ENCODE data around the gene MARK4.

DNA sequence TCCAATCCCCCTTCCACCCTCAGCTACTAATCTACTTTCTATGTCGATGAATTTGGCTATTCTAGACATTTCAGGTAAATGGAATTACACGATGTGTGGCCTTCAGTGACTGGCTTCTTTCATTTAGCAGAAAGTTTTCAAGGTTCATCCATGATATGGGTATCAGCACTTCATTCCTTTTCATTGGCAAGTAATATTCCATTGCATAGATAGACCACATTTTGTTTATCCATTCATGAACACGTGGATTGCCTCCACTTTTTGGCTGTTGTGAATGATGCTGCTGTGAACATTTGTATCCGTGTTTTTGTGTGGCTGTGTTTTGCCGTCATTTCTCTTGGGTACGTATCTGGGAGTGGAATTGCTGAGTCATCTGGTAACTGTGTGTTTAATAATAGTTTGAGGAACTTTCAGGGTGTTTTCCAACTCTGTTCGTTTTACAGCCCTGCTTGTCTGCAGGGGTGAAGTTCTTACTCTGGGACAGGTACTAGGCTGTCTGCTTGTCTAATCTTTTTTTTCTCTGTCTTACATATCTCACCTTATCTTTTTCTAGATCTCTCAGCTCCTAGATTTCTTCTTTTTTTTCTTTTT lies 32.5 kb downstream of the MARK4 start:
- TF ChIP-seq, protein P1, sequence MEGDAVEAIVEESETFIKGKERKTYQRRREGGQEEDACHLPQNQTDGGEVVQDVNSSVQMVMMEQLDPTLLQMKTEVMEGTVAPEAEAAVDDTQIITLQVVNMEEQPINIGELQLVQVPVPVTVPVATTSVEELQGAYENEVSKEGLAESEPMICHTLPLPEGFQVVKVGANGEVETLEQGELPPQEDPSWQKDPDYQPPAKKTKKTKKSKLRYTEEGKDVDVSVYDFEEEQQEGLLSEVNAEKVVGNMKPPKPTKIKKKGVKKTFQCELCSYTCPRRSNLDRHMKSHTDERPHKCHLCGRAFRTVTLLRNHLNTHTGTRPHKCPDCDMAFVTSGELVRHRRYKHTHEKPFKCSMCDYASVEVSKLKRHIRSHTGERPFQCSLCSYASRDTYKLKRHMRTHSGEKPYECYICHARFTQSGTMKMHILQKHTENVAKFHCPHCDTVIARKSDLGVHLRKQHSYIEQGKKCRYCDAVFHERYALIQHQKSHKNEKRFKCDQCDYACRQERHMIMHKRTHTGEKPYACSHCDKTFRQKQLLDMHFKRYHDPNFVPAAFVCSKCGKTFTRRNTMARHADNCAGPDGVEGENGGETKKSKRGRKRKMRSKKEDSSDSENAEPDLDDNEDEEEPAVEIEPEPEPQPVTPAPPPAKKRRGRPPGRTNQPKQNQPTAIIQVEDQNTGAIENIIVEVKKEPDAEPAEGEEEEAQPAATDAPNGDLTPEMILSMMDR (IDR thresholded peaks at IDR 0.05) = no peak
- TF ChIP-seq CBX8 (IDR thresholded peaks at IDR 0.05) (no peak), MAZ (IDR thresholded peaks at IDR 0.05; ENCODE audit: borderline replicate concordance, low read depth, low read length) (no peak), SMC3 (IDR thresholded peaks at IDR 0.05) (no peak), SREBF2 (IDR thresholded peaks at IDR 0.05) (no peak), BHLHE40 (IDR thresholded peaks at IDR 0.05; ENCODE audit: low read depth, low read length) (no peak), POLR2A (IDR thresholded peaks at IDR 0.05; ENCODE audit: low read length) (no peak), NFE2L2 (conservative IDR thresholded peaks at IDR 0.05; ENCODE audit: low read length) (peak; percentile 66), MAFK (IDR thresholded peaks at IDR 0.05; ENCODE audit: partially characterized antibody) (peak; percentile 84), EHMT2 (IDR thresholded peaks at IDR 0.05; ENCODE audit: low read depth) (no peak)
- TF ChIP-seq, protein P2, sequence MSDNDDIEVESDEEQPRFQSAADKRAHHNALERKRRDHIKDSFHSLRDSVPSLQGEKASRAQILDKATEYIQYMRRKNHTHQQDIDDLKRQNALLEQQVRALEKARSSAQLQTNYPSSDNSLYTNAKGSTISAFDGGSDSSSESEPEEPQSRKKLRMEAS (IDR thresholded peaks at IDR 0.05) = no peak
- TF ChIP-seq, protein P3, sequence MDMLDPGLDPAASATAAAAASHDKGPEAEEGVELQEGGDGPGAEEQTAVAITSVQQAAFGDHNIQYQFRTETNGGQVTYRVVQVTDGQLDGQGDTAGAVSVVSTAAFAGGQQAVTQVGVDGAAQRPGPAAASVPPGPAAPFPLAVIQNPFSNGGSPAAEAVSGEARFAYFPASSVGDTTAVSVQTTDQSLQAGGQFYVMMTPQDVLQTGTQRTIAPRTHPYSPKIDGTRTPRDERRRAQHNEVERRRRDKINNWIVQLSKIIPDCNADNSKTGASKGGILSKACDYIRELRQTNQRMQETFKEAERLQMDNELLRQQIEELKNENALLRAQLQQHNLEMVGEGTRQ (IDR thresholded peaks at IDR 0.05) = no peak
